SU-DHL-6 (cell line): ENCODE results near the gene SUPT3H.

Experiments
- EZH2phosphoT487 ChIP-seq: fragments of 200-600 bp; sonication (generic), shearing (Covaris generic); conservative IDR thresholded peaks from 2 replicates; pipeline ENCODE4 v1.6.1; 2018; ENCODE audit warnings: mild to moderate bottlenecking, antibody characterized with exemption, low read length, moderate library complexity, mixed read lengths
- TF ChIP-seq, protein P1 (sequence below): fragments of 200-600 bp; sonication (generic); IDR thresholded peaks from one replicate; pipeline ENCODE4 v1.5.1; 2017; ENCODE audit warnings: antibody characterized with exemption, mild to moderate bottlenecking, low read length, moderate library complexity; ENCODE audit not compliant: insufficient read depth, poor library complexity, severe bottlenecking

DNA sequence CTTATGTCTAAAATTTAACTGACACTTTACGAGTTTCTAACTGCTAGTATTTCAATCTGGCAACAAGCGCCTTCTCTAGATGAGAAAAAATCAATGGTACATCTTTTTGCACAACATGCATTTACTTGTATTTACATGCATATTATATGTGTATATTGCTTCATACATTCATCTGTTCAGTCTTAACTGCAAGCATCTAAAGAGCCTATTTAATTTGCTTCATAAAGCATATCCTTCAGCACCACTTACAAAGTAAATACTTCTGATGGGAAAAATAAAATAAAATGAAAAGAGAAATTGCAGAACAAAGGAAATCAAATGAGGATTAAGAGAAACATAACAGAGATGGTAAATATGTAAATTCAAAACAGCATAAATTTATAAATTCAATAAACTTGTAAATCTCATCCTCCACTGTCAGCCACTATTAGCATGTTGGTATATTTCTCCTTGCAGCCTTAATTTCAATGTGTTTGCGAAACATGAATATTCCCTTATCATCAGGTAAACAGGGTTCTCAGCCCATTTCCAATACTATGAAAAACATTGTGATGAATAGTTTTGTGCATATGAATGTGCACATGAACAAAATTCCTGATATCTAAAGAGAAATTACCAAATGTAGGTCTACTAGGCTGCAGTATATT lies 382.1 kb downstream of the SUPT3H start:
- TF ChIP-seq, protein P1, sequence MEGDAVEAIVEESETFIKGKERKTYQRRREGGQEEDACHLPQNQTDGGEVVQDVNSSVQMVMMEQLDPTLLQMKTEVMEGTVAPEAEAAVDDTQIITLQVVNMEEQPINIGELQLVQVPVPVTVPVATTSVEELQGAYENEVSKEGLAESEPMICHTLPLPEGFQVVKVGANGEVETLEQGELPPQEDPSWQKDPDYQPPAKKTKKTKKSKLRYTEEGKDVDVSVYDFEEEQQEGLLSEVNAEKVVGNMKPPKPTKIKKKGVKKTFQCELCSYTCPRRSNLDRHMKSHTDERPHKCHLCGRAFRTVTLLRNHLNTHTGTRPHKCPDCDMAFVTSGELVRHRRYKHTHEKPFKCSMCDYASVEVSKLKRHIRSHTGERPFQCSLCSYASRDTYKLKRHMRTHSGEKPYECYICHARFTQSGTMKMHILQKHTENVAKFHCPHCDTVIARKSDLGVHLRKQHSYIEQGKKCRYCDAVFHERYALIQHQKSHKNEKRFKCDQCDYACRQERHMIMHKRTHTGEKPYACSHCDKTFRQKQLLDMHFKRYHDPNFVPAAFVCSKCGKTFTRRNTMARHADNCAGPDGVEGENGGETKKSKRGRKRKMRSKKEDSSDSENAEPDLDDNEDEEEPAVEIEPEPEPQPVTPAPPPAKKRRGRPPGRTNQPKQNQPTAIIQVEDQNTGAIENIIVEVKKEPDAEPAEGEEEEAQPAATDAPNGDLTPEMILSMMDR = no peak
- TF ChIP-seq EZH2phosphoT487 = no peak
